Liver (tissue), 9 donors: ENCODE results near the gene TMEM117. TPM values are rescaled to one million over a fixed set of nuclear protein-coding genes. Genes with fewer than 3 reads are reported as not detected.

ENCODE experiments used
- DNase-seq: peaks from one replicate; pipeline ENCODE4 v3.0.0-alpha.2; 2017; ENCODE audit warnings: low spot score
- H3K27ac ChIP-seq, 2 donors: one replicate each; pipeline ENCODE4 v1.7.0; 2013; ENCODE audit warnings: inconsistent platforms in 2 of 2, low read length in 2 of 2, control low read depth in 1 of 2, low read depth in 1 of 2, mild to moderate bottlenecking in 1 of 2
- H3K27me3 ChIP-seq, 4 donors: one replicate each; pipeline versions ENCODE4 v1.6.1 to v1.7.0; 2013; ENCODE audit warnings: low read length in 3 of 4, inconsistent platforms in 1 of 4, mild to moderate bottlenecking in 1 of 4, moderate library complexity in 1 of 4; ENCODE audit not compliant: control insufficient read depth in 4 of 4, insufficient read depth in 4 of 4
- H3K36me3 ChIP-seq, 4 donors: one replicate each; pipeline versions ENCODE4 v1.6.1 to v1.7.0; 2013; ENCODE audit warnings: low read length in 3 of 4, mild to moderate bottlenecking in 3 of 4, low read depth in 1 of 4, moderate library complexity in 1 of 4; ENCODE audit not compliant: control insufficient read depth in 4 of 4, insufficient read depth in 3 of 4
- H3K4me1 ChIP-seq, 4 donors: one replicate each; pipeline versions ENCODE4 v1.6.1 to v1.7.0; 2013; ENCODE audit warnings: low read length in 3 of 4, mild to moderate bottlenecking in 3 of 4, moderate library complexity in 1 of 4; ENCODE audit not compliant: control insufficient read depth in 4 of 4, insufficient read depth in 4 of 4
- H3K4me3 ChIP-seq, 3 donors: one replicate each; pipeline versions ENCODE4 v1.6.1 to v1.7.0; 2013; ENCODE audit warnings: low read length in 3 of 3, control low read depth in 1 of 3, low read depth in 1 of 3, mild to moderate bottlenecking in 1 of 3
- H3K9ac ChIP-seq, 2 donors: one replicate each; pipeline ENCODE4 v1.7.0; 2013; ENCODE audit warnings: low read length in 2 of 2, mild to moderate bottlenecking in 2 of 2, moderate library complexity in 2 of 2, control low read depth in 1 of 2, low read depth in 1 of 2
- H3K9me3 ChIP-seq, 4 donors: one replicate each; pipeline versions ENCODE4 v1.6.1 to v1.7.0; 2013; ENCODE audit warnings: low read length in 3 of 4; ENCODE audit not compliant: control insufficient read depth in 4 of 4
- EGR1 ChIP-seq, 2 donors: IDR thresholded peaks; 2 replicates each; pipeline ENCODE4 v1.6.1; 2016 to 2018; ENCODE audit warnings: antibody characterized with exemption in 2 of 2, low read depth in 2 of 2
- FOXA1 ChIP-seq: IDR thresholded peaks from 2 replicates; pipeline ENCODE4 v1.6.1; 2016; ENCODE audit warnings: antibody characterized with exemption
- HNF4A ChIP-seq, 2 donors: conservative IDR thresholded peaks; 2 replicates each; pipeline ENCODE4 v1.6.1; 2016; ENCODE audit warnings: antibody characterized with exemption in 2 of 2, mild to moderate bottlenecking in 2 of 2
- HNF4G ChIP-seq: IDR thresholded peaks from 2 replicates; pipeline ENCODE4 v1.6.1; 2016; ENCODE audit warnings: antibody characterized with exemption
- JUND ChIP-seq, 2 donors: IDR thresholded peaks; 2 replicates each; pipeline ENCODE4 v1.6.1; 2016; ENCODE audit warnings: antibody characterized with exemption in 2 of 2
- MAX ChIP-seq: IDR thresholded peaks from 2 replicates; pipeline ENCODE4 v1.6.1; 2016; ENCODE audit warnings: antibody characterized with exemption
- REST ChIP-seq: IDR thresholded peaks from 2 replicates; pipeline ENCODE4 v1.6.1; 2016; ENCODE audit warnings: antibody characterized with exemption, mild to moderate bottlenecking
- RXRA ChIP-seq, 2 donors: IDR thresholded peaks; 2 replicates each; pipeline ENCODE4 v1.6.1; 2017 to 2018; ENCODE audit warnings: antibody characterized with exemption in 2 of 2, mild to moderate bottlenecking in 1 of 2
- SP1 ChIP-seq: IDR thresholded peaks from 2 replicates; pipeline ENCODE4 v1.6.1; 2018; ENCODE audit warnings: antibody characterized with exemption, mild to moderate bottlenecking
- TAF1 ChIP-seq: conservative IDR thresholded peaks from 2 replicates; pipeline ENCODE4 v1.6.1; 2016; ENCODE audit warnings: antibody characterized with exemption, mild to moderate bottlenecking
- YY1 ChIP-seq: IDR thresholded peaks from 2 replicates; pipeline ENCODE4 v1.6.1; 2016; ENCODE audit warnings: antibody characterized with exemption, mild to moderate bottlenecking
- ZBTB33 ChIP-seq: IDR thresholded peaks from 2 replicates; pipeline ENCODE4 v1.6.1; 2016; ENCODE audit warnings: antibody characterized with exemption
- WGBS: extraction: QIAGEN DNeasy Blood & Tissue Kit; methylation state at CpG from one replicate; pipeline ENCODE4 v1.1.7; 2013; 5-methylcytosine and 5-hydroxymethylcytosine counted together
- polyA plus RNA-seq, 2 donors: library from polyadenylated mRNA; stranded (reverse) in 1 of 2; unstranded in 1 of 2; fragments of 200-250 nt in 1 of 2; fragments of >200 nt in 1 of 2; fragmentation: Nextera tagmentation in 1 of 2; extraction: Ambion mirVana in 1 of 2; gene quantifications; one replicate each; pipeline versions ENCODE4 v1.2.1 to v1.2.3, GENCODE V29; 2013 to 2015
- total RNA-seq, 2 donors: library from RNA; depleted of rRNA; stranded (reverse); fragments of >200 nt; gene quantifications; one replicate each; pipeline ENCODE4 v1.2.3, GENCODE V29; 2014
- TF ChIP-seq, protein P1 (sequence below): fragments of 150-350 bp; IDR thresholded peaks from 2 replicates; pipeline ENCODE4 v1.5.1; 2017; ENCODE audit warnings: improper control_type of control experiment, low read depth, low read length; ENCODE audit not compliant: missing input control
- TF ChIP-seq, protein P2 (sequence below): IDR thresholded peaks from 2 replicates; pipeline ENCODE4 v1.6.1; 2016; ENCODE audit warnings: antibody characterized with exemption
- donor health status: healthy.
- donor health status: healthy.
- donor health status: healthy.
- donor health status: healthy.
- donor health status: healthy.

The TMEM117 gene
- total and polyA plus RNA-seq, 4 donors = 2.0 to 5.9 (median 3.9) TPM

DNA sequence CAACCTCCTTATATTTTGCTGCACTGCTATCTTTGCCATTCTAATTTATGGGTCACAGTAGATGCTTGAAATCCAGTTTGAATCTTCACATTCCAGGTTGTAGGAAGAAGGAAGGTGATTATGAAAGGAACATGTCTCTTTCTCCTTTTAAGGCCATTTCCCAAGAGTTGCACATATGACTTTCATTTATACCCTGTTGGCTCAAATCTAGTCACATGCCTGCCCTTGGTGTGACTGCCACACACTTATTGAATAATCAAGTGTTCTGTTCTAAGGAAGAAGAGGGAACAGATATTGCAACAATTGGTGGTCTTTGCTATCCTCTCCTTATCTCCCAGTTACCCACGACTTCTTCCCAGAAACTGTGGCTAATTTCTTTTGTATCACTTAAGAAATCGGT is 404.3 kb downstream of the TMEM117 start:
- WGBS = 76% methylated on average over 2 of the region's 2 CpGs
- Histone ChIP-seq H3K9ac (no peak overlapping the region), H3K36me3 (no peaks in the 10 kb centered on the region), H3K4me3 (no peak overlapping the region), H3K27me3 (no peaks in the 10 kb centered on the region), H3K27ac (no peak overlapping the region), H3K4me1 (no peaks in the 10 kb centered on the region), H3K9me3 (no peaks in the 10 kb centered on the region)
- no peak for DNase-seq
- TF ChIP-seq, protein P1, sequence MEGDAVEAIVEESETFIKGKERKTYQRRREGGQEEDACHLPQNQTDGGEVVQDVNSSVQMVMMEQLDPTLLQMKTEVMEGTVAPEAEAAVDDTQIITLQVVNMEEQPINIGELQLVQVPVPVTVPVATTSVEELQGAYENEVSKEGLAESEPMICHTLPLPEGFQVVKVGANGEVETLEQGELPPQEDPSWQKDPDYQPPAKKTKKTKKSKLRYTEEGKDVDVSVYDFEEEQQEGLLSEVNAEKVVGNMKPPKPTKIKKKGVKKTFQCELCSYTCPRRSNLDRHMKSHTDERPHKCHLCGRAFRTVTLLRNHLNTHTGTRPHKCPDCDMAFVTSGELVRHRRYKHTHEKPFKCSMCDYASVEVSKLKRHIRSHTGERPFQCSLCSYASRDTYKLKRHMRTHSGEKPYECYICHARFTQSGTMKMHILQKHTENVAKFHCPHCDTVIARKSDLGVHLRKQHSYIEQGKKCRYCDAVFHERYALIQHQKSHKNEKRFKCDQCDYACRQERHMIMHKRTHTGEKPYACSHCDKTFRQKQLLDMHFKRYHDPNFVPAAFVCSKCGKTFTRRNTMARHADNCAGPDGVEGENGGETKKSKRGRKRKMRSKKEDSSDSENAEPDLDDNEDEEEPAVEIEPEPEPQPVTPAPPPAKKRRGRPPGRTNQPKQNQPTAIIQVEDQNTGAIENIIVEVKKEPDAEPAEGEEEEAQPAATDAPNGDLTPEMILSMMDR = no peak
- TF ChIP-seq JUND (IDR thresholded peaks at IDR 0.05) (no peak), MAX (no peak), REST (no peak), RXRA (IDR thresholded peaks at IDR 0.05) (no peak), HNF4A (conservative IDR thresholded peaks at IDR 0.05) (no peak), SP1 (no peak), ZBTB33 (no peak)
- TF ChIP-seq, protein P2, sequence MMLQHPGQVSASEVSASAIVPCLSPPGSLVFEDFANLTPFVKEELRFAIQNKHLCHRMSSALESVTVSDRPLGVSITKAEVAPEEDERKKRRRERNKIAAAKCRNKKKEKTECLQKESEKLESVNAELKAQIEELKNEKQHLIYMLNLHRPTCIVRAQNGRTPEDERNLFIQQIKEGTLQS = no peak

GRCh38 chr12:44245932-44246331 is 410.1 kb downstream of the TMEM117 start:
- no peak overlapping the region for H3K27ac ChIP-seq
- no peaks in the 10 kb centered on the region for H3K9me3 ChIP-seq
- no peak overlapping the region for H3K4me3 ChIP-seq
- H3K36me3 ChIP-seq = no peaks in the 10 kb centered on the region
- H3K4me1 ChIP-seq = no peaks in the 10 kb centered on the region
- DNase-seq = no peak
- no peaks in the 10 kb centered on the region for H3K27me3 ChIP-seq
- TF ChIP-seq EGR1 (IDR thresholded peaks at IDR 0.05; ENCODE audit: low read depth in 2 of 2) = no peak
- no peak for TF ChIP-seq HNF4G
- TF ChIP-seq, protein P2 = no peak
- TF ChIP-seq FOXA1 = no peak
- TF ChIP-seq HNF4A (conservative IDR thresholded peaks at IDR 0.05) = no peak
- TF ChIP-seq YY1 = no peak
- no peak for TF ChIP-seq JUND (IDR thresholded peaks at IDR 0.05)
- no peak for TF ChIP-seq TAF1
- no peak for TF ChIP-seq ZBTB33
- no peak for TF ChIP-seq REST
- TF ChIP-seq SP1 = no peak
- 91% methylated on average over 2 of the region's 2 CpGs for WGBS
- H3K9ac ChIP-seq = no peak overlapping the region
